H9 (cell line): ENCODE data around the gene MLLT3. TPM values are rescaled to one million over a fixed set of nuclear protein-coding genes. Genes with fewer than 3 reads are reported as not detected.

Experiments used
- DNase-seq: peaks from one replicate; pipeline ENCODE4 v3.0.0-alpha.2; 2017
- H2AFZ ChIP-seq: one replicate; pipeline ENCODE4 v1.6.1; 2013; ENCODE audit warnings: mild to moderate bottlenecking, low read length, control low read depth, moderate library complexity
- H2AK5ac ChIP-seq: 2 replicates; pipeline ENCODE4 v1.6.1; 2013; ENCODE audit warnings: low read length, control low read depth, mixed read lengths; ENCODE audit not compliant: insufficient read length
- H2BK120ac ChIP-seq: one replicate; pipeline ENCODE4 v1.6.1; 2013; ENCODE audit warnings: low read depth, mild to moderate bottlenecking, low read length, control low read depth, inconsistent platforms; ENCODE audit not compliant: poor library complexity, severe bottlenecking
- H2BK12ac ChIP-seq: 2 replicates; pipeline ENCODE4 v1.6.1; 2013; ENCODE audit warnings: low read length, control low read depth, mixed read lengths, low read depth; ENCODE audit not compliant: insufficient read length
- H2BK15ac ChIP-seq: 2 replicates; pipeline ENCODE4 v1.6.1; 2013; ENCODE audit warnings: low read depth, low read length, control low read depth
- H2BK20ac ChIP-seq: one replicate; pipeline ENCODE4 v1.6.1; 2013; ENCODE audit warnings: low read depth, mild to moderate bottlenecking, low read length, control low read depth, inconsistent platforms; ENCODE audit not compliant: poor library complexity, severe bottlenecking
- H2BK5ac ChIP-seq: 2 replicates; pipeline ENCODE4 v1.6.1; 2013; ENCODE audit warnings: low read length, control low read depth, mixed read lengths; ENCODE audit not compliant: insufficient read length
- H3K14ac ChIP-seq: 2 replicates; pipeline ENCODE4 v1.6.1; 2013; ENCODE audit warnings: low read length, control low read depth; ENCODE audit not compliant: insufficient read depth
- H3K18ac ChIP-seq: 2 replicates; pipeline ENCODE4 v1.6.1; 2013; ENCODE audit warnings: low read depth, mild to moderate bottlenecking, mixed read lengths, low read length, control low read depth; ENCODE audit not compliant: insufficient read length
- H3K23ac ChIP-seq: 2 replicates; pipeline ENCODE4 v1.6.1; 2013; ENCODE audit warnings: low read length, control low read depth, mixed read lengths, low read depth; ENCODE audit not compliant: insufficient read length
- H3K23me2 ChIP-seq: 2 replicates; pipeline ENCODE4 v1.6.1; 2013; ENCODE audit warnings: low read depth, mild to moderate bottlenecking, mixed read lengths, low read length, control low read depth; ENCODE audit not compliant: insufficient read length, poor library complexity, severe bottlenecking
- H3K27ac ChIP-seq: 2 replicates; pipeline ENCODE4 v1.5.1; 2013; ENCODE audit warnings: low read length, control low read depth, mixed read lengths, low read depth; ENCODE audit not compliant: insufficient read length
- H3K27me3 ChIP-seq: 2 replicates; pipeline ENCODE4 v1.6.1; 2013; ENCODE audit warnings: low read length, control low read depth, inconsistent platforms; ENCODE audit not compliant: insufficient read depth
- H3K4ac ChIP-seq: 2 replicates; pipeline ENCODE4 v1.6.1; 2013; ENCODE audit warnings: low read depth, mild to moderate bottlenecking, control low read depth, inconsistent platforms, low read length, moderate library complexity
- H3K4me1 ChIP-seq: 2 replicates; pipeline ENCODE4 v1.6.1; 2013; ENCODE audit warnings: low read length, control low read depth, inconsistent platforms; ENCODE audit not compliant: insufficient read depth
- H3K4me2 ChIP-seq: 2 replicates; pipeline ENCODE4 v1.6.1; 2013; ENCODE audit warnings: low read length, control low read depth, mixed read lengths; ENCODE audit not compliant: insufficient read length, insufficient read depth
- H3K56ac ChIP-seq: 2 replicates; pipeline ENCODE4 v1.6.1; 2013; ENCODE audit warnings: low read depth, mild to moderate bottlenecking, mixed read lengths, low read length, control low read depth; ENCODE audit not compliant: insufficient read length
- H3K79me1 ChIP-seq: 2 replicates; pipeline ENCODE4 v1.6.1; 2013; ENCODE audit warnings: low read depth, mild to moderate bottlenecking, moderate library complexity, low read length, control low read depth, inconsistent platforms; ENCODE audit not compliant: insufficient read depth, poor library complexity, severe bottlenecking
- H3K79me2 ChIP-seq: 2 replicates; pipeline ENCODE4 v1.6.1; 2013; ENCODE audit warnings: low read length, control low read depth, inconsistent platforms; ENCODE audit not compliant: insufficient read depth
- H3K9ac ChIP-seq: 2 replicates; pipeline ENCODE4 v1.6.1; 2013; ENCODE audit warnings: low read length, control low read depth, mixed read lengths; ENCODE audit not compliant: insufficient read length; ENCODE audit errors: extremely low read depth
- H3K9me3 ChIP-seq: one replicate; pipeline ENCODE4 v1.6.1; 2013; ENCODE audit warnings: low read depth, low read length, inconsistent platforms; ENCODE audit not compliant: control insufficient read depth
- H3T11ph ChIP-seq: one replicate; pipeline ENCODE4 v1.6.1; 2013; ENCODE audit warnings: mild to moderate bottlenecking, low read length, control low read depth, inconsistent platforms
- H4K20me1 ChIP-seq: one replicate; pipeline ENCODE4 v1.6.1; 2013; ENCODE audit not compliant: control insufficient read depth, insufficient read length, insufficient read depth
- H4K5ac ChIP-seq: 2 replicates; pipeline ENCODE4 v1.6.1; 2013; ENCODE audit warnings: low read depth, mild to moderate bottlenecking, mixed read lengths, low read length, control low read depth; ENCODE audit not compliant: insufficient read length
- H4K8ac ChIP-seq: replicated peaks from 2 replicates; pipeline ENCODE4 v1.6.1; 2013; ENCODE audit warnings: low read length, control low read depth, mixed read lengths, low read depth; ENCODE audit not compliant: insufficient read length
- H4K91ac ChIP-seq: 2 replicates; pipeline ENCODE4 v1.6.1; 2013; ENCODE audit warnings: low read depth, mild to moderate bottlenecking, moderate library complexity, mixed read lengths, low read length, control low read depth; ENCODE audit not compliant: insufficient read length
- H3K27ac Mint-ChIP-seq, 3 experiments: 2 replicates in 2 of 3; 3 replicates in 1 of 3; pipeline ENCODE4 v1.8.0; 2020 to 2021; ENCODE audit warnings: mixed read lengths in 3 of 3, mild to moderate bottlenecking in 1 of 3, moderate library complexity in 1 of 3
- H3K27me3 Mint-ChIP-seq: 2 replicates; pipeline ENCODE4 v1.8.0; 2021; ENCODE audit warnings: low read depth, mild to moderate bottlenecking, moderate library complexity, mixed read lengths
- H3K36me3 Mint-ChIP-seq, 3 experiments: 2 replicates in 2 of 3; 3 replicates in 1 of 3; pipeline ENCODE4 v1.8.0; 2020 to 2021; ENCODE audit warnings: low read depth in 3 of 3, mixed read lengths in 3 of 3; ENCODE audit not compliant: insufficient read depth in 1 of 3
- H3K4me1 Mint-ChIP-seq, 2 experiments: 2 replicates each; pipeline ENCODE4 v1.8.0; 2020; ENCODE audit warnings: mixed read lengths in 2 of 2
- H3K4me3 Mint-ChIP-seq, 2 experiments: 2 replicates in 1 of 2; 3 replicates in 1 of 2; pipeline ENCODE4 v1.8.0; 2020 to 2021; ENCODE audit warnings: mild to moderate bottlenecking in 2 of 2, mixed read lengths in 2 of 2, moderate library complexity in 1 of 2
- H3K9me3 Mint-ChIP-seq, 2 experiments: 2 replicates in 1 of 2; 3 replicates in 1 of 2; pipeline ENCODE4 v1.8.0; 2020; ENCODE audit warnings: mild to moderate bottlenecking in 2 of 2, mixed read lengths in 2 of 2, moderate library complexity in 1 of 2
- WGBS: extraction: QIAGEN DNeasy Blood & Tissue Kit; methylation state at CpG from one replicate; pipeline ENCODE4 v1.1.7; 2013; ENCODE audit warnings: missing lambda C conversion rate, low lambda C conversion rate, mixed read lengths; ENCODE audit not compliant: insufficient read length; ENCODE audit errors: extremely low coverage; 5-methylcytosine and 5-hydroxymethylcytosine counted together
- total RNA-seq: library from RNA; stranded (reverse); gene quantifications from 2 replicates; pipeline ENCODE4 v1.2.1, GENCODE V29; 2021
- TF ChIP-seq, protein P1 (sequence below): fragments of 200-600 bp; sonication (generic); conservative IDR thresholded peaks from 3 replicates; pipeline ENCODE4 v1.8.0; 2021; ENCODE audit warnings: antibody characterized with exemption, mild to moderate bottlenecking

MLLT3 gene
- total RNA-seq, 1 experiment from 2014 or later: 3.9 TPM

DNA sequence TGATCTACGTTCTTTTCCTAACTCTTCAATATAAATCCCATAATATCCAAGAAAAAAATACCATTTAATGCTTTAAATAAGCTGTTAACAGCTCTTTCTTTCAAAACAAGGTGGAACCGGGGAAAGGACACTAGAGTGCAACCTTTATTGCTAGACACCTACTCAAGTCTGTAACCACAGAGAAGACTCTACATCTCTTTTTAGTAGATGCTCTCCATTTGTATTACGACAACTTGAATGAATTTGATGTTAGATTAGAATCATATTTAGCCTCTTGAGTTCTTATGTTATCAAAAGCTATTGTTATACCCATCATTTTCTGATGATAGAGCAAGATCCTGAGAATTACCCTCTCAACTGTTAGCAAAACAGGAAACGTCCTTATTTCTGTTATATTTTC lies 246.3 kb downstream of the MLLT3 start:
- Histone ChIP-seq H3K23me2 (no peaks in the 10 kb centered on the region), H4K5ac (no peak overlapping the region), H2AK5ac (no peak overlapping the region), H3K14ac (no peak overlapping the region), H4K8ac (no peak overlapping the region), H3K56ac (no peak overlapping the region), H2BK12ac (no peak overlapping the region), H3K18ac (no peak overlapping the region), H2AFZ (no peak overlapping the region), H2BK20ac (no peak overlapping the region), H2BK120ac (no peak overlapping the region), H3K79me1 (no peaks in the 10 kb centered on the region), H3K9ac (no peak overlapping the region), H3K23ac (no peak overlapping the region), H3T11ph (no peak overlapping the region), H4K20me1 (no peaks in the 10 kb centered on the region), H2BK15ac (no peak overlapping the region), H2BK5ac (no peak overlapping the region), H3K4me1 (no peaks in the 10 kb centered on the region), H3K27ac (no peak overlapping the region), H4K91ac (no peak overlapping the region), H3K79me2 (no peaks in the 10 kb centered on the region), H3K4ac (no peak overlapping the region), H3K4me2 (no peak overlapping the region), H3K27me3 (no peaks in the 10 kb centered on the region), H3K9me3 (no peaks in the 10 kb centered on the region)
- TF ChIP-seq, protein P1, sequence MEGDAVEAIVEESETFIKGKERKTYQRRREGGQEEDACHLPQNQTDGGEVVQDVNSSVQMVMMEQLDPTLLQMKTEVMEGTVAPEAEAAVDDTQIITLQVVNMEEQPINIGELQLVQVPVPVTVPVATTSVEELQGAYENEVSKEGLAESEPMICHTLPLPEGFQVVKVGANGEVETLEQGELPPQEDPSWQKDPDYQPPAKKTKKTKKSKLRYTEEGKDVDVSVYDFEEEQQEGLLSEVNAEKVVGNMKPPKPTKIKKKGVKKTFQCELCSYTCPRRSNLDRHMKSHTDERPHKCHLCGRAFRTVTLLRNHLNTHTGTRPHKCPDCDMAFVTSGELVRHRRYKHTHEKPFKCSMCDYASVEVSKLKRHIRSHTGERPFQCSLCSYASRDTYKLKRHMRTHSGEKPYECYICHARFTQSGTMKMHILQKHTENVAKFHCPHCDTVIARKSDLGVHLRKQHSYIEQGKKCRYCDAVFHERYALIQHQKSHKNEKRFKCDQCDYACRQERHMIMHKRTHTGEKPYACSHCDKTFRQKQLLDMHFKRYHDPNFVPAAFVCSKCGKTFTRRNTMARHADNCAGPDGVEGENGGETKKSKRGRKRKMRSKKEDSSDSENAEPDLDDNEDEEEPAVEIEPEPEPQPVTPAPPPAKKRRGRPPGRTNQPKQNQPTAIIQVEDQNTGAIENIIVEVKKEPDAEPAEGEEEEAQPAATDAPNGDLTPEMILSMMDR: no peak
- Mint-ChIP-seq H3K27me3 (no peaks in the 10 kb centered on the region), H3K4me1 (no peaks in the 10 kb centered on the region), H3K9me3 (no peaks in the 10 kb centered on the region), H3K4me3 (no peak overlapping the region), H3K36me3 (no peaks in the 10 kb centered on the region; a peak in 1 of 7 replicates), H3K27ac (no peak overlapping the region)
- DNase-seq: no peak
- 100% methylated on average over 1 of the region's 4 CpGs for WGBS
